HS-27A (cell line): ENCODE data around the gene OPN1SW.

Experiments used
- DNase-seq: peaks from one replicate; pipeline ENCODE4 v3.0.0-alpha.2; 2012; ENCODE audit warnings: low read depth, missing footprints

Gene OPN1SW, protein sequence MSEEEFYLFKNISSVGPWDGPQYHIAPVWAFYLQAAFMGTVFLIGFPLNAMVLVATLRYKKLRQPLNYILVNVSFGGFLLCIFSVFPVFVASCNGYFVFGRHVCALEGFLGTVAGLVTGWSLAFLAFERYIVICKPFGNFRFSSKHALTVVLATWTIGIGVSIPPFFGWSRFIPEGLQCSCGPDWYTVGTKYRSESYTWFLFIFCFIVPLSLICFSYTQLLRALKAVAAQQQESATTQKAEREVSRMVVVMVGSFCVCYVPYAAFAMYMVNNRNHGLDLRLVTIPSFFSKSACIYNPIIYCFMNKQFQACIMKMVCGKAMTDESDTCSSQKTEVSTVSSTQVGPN

GRCh38 chr7:128775744-128776474, at the start of gene OPN1SW:
OPN1SW (minus strand) TSS chr7:128775794; CDS start chr7:128775781, 13 bp downstream.
- DNase-seq: no peak

DNA sequence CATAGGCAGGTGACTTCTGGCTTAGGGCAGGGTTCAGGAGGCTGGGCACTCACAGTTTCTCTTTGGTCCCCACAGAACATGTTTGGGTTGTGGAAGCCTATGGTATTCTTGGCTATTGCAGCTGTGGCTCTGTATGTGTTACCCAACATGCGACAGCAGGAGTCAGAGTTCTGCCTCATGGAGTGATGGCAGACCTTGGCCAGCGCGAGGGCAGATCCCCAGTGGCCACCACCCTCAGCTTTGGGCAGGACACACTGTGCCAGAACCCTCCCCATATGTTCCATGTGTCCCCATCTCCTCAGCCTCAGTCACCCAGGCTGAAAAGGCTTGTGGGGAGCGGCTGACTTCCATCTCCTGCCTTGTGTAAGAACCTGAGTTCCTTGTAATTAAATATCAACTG, 46.1 kb upstream of the OPN1SW start:
- no peak for DNase-seq

DNA sequence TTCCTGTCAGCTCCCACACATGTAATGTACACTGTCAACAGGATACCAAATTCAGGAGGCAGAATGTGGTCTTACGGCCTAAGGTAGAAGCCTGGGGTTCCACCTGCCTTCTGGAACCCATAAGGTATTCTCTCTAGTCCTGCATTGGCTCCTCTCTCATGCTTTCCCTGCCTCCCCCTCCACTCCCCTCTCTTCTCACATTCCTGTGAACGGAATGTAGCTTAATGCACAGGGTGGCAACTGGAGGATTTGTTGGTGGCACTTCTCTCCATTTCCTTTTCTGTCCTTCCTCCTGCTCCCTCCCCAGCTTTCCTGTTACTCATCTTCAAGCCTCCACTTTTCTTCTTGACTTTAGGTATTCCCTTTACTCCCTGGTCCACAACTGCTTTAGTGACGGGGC, 43.1 kb upstream of the OPN1SW start:
- no peak for DNase-seq

DNA sequence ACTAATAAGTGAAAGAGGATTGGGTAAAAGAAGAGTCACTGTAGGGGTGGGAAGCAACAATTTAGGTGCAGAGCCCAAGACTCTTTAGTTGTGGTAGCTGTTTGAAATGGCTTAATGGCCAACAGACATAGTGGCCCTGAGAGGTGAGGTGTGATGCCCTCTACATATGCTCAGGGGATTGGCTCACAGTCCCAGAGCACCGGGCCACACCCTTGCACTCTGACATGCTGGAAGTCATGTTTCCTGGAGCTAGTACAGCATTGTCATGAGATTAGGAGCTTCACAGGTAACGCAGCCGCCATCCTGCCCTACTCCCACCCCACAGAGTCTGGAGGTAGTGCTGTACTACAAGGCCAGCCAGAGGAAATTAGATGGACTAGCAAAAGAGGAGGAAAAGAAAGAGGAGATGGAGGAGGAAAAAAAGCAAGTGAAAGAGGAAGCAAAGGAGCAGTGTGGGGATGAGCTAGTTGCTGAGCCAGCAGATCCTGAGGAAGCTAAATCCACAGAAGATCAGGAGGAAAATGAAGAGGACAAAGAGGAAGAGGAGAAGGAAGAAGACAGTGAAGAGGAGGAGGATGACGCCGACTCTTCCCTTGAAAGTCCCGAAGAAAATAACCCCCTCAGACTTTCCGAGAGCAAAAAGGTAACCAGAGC, 39.8 kb upstream of the OPN1SW start:
- DNase-seq: no peak

- no peak for DNase-seq
Observed at GRCh38 chr7:128814499-128814898, 38.9 kb upstream of the OPN1SW start.

DNA sequence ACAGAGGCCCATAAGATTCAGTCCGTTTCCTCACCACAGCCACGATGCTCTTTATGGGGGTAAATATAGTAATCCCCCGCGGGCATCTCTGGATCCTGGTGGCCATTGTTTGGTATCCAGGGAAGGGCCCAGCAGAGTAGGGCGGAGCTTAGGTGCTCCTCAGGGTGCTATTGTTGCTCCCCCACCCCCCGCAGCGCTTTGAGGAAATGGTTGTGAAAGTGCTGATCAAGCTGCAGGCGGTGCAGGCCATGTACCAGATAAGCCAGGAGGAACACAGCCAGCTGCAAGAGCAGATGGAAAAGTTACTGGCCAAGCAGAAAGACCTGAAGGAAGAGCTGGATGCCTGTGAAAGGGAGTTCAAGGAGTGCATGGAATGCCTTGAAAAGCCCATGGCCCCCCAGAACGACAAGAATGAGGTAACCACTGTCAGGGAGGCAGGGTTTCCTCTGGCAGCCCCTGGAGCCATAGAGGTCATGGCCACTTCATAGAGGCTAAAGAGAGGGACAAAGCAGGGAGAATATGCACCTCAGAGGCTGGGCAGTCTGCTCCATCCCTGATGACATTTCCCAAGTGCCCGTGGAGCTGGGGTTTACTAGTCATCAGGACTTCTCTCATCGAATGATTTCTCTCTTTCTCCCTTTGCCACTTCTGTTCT, 37.0 kb upstream of the OPN1SW start:
- DNase-seq: no peak

- DNase-seq: no peak
Observed at GRCh38 chr7:128811631-128812430, 36.2 kb upstream of the OPN1SW start.

DNA sequence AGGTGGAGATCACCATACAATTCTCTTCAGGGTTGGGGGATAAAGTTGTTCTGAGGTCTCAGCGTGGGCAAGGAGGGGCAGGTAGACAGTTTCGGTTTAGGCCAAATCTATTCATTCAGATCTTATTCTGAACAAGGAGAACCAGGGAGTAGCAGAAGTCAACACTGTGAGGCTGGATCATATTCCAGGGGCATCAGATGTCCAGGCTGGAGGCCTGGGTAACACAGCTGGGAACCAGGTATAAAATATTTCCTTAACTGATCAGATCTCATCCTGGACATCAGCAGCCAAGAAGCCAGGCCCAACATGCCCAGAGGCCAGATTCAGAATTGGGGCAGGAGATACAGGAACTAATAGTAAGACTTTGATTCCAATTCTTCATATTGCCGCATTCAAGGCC, 35.4 kb upstream of the OPN1SW start:
- no peak for DNase-seq

DNA sequence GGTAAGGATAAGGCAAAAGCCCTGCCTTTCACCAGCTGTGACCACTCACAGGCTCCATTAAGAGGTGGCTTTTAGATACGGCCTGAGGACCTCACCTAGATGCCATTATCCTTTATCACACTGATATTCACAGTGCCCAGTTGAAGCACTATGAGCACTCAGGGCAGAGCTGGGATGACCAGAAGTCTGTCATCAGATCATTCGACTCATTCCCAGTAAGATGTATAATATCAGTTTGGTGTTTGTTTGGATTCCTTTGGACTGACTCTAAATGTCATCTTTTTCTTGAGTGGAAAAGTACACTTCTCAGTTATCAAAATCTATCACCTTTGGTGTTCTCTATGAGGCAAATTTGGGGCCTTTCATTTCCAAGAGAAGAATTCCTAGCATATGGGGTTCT, 34.9 kb upstream of the OPN1SW start:
- no peak for DNase-seq

GRCh38 chr7:128809363-128809762, 33.8 kb upstream of the OPN1SW start:
- DNase-seq: no peak

- no peak for DNase-seq
Observed at GRCh38 chr7:128807191-128807590, 31.6 kb upstream of the OPN1SW start.

DNA sequence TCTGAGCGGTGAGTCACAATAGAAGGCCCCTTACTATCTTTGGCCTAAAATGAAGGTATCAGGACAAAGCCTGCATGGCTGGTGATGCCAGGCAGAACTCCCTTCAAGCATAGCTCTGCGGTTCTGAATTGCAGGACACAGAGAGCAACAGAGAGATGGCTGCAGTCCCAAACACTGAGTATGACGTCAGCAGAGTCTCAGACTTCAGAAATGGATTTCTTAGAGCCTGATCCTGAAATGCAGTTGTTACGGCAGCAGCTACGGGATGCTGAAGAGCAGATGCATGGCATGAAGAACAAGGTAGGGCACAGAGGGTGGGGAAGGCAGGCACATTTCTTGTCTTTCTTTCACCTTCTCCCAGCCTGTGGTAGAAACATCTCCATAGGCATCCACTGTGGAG, 29.6 kb upstream of the OPN1SW start:
- no peak for DNase-seq

- no peak for DNase-seq
Observed at GRCh38 chr7:128804484-128804883, 28.9 kb upstream of the OPN1SW start.

GRCh38 chr7:128801667-128802418, 26.2 kb upstream of the OPN1SW start:
- DNase-seq: no peak

GRCh38 chr7:128801003-128801402, 25.4 kb upstream of the OPN1SW start:
- no peak for DNase-seq

DNA sequence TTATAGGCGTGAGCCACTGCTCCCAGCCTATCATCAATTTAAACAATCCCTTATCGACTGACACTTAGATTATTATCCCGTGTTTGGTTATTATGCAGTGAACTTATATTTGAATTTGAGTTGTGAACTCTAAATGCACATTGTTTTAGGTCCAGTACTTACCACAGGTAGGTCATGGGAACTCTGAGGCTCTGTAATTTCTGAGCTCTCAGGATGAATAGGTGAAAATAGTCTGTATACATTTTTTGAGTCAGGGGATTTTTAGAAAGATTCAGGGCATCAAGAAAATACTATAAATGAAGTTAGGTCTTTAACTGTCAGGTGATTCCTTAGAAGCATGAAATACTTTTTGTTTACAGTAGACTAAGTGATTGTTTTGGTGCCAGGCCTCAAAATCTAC, 25.0 kb upstream of the OPN1SW start:
- DNase-seq: no peak

DNA sequence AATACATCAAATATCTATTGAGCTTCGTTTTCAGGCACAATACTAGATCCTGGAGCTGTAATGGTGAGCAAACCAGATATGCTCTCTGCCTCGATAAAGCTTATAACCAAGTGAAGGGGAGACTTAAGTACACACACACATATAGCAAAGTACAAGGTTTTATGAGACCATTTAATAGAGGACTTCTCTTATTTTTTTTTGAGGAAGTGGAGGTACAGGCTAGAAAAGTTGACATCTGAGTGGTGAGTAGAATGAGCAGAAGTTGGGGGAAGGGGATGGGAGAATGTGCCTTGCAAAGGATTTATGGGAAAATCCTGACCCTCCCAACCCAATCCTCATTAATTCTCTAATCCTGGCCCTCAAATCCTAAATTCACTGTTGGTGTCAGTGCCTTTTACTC, 23.9 kb upstream of the OPN1SW start:
- no peak for DNase-seq

DNA sequence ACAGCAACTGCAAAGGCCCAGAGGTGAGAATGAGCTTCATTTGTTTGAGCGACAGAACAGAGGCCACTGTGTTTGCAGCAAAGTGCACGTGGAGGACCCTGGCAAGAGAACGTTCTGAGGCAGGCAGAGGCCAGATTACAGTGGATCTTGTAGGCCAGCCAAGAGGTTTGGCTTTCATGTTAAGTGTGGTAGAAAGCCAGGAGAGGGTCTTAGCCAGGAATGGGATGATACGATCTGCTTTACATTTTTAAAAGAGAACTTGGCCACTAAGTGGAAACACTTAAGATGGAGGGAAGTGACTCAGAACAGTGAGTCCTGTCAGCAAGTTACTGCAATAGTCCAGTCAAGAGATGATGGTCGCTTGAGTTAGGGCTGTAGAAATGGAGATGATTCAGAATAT, 20.7 kb upstream of the OPN1SW start:
- DNase-seq: no peak

- DNase-seq: no peak
Observed at GRCh38 chr7:128795129-128795528, 19.5 kb upstream of the OPN1SW start.

DNA sequence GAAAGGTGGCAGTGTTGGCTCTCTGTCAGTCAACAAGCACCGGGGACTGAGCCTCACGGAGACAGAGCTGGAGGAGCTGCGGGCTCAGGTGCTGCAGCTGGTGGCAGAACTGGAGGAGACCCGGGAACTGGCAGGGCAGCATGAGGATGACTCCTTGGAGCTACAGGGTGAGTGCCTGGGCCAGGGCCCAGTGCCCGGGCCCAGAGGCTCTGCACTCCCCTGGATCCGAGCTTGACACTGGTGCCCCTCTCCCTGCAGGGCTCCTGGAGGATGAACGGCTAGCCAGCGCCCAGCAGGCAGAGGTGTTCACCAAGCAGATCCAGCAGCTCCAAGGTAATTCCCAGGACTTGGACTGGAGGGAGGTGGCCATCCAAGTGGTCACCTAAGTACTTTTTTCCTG, 18.8 kb upstream of the OPN1SW start:
- no peak for DNase-seq

GRCh38 chr7:128794020-128794419, 18.4 kb upstream of the OPN1SW start:
- DNase-seq: no peak
